Suprapubic skin (tissue), 4 donors: Measurements from ENCODE around the gene CHIC2. TPM values are rescaled to one million over a fixed set of nuclear protein-coding genes. Genes with fewer than 3 reads are reported as not detected.

Source experiments
- DNase-seq, 2 donors: peaks; one replicate each; pipeline ENCODE4 v3.0.0-alpha.2; 2019; ENCODE audit warnings: low spot score in 2 of 2
- H3K27ac ChIP-seq: fragments of 200-600 bp; sonication (generic); one replicate; pipeline ENCODE4 v1.5.1; 2019
- H3K27me3 ChIP-seq: fragments of 200-600 bp; sonication (generic); one replicate; pipeline ENCODE4 v1.5.1; 2019
- H3K36me3 ChIP-seq: fragments of 200-600 bp; sonication (generic); one replicate; pipeline ENCODE4 v1.5.1; 2019
- H3K4me1 ChIP-seq: fragments of 200-600 bp; sonication (generic); one replicate; pipeline ENCODE4 v1.5.1; 2019
- H3K4me3 ChIP-seq: fragments of 200-600 bp; sonication (generic); one replicate; pipeline ENCODE4 v1.5.1; 2019; ENCODE audit warnings: mild to moderate bottlenecking
- H3K9me3 ChIP-seq: fragments of 200-600 bp; sonication (generic); one replicate; pipeline ENCODE4 v1.5.1; 2019
- EP300 ChIP-seq: sonication (generic); formaldehyde crosslinking; IDR thresholded peaks from one replicate; pipeline ENCODE4 v1.6.1; 2017; ENCODE audit warnings: antibody characterized with exemption
- POLR2A ChIP-seq, 2 donors: fragments of 450-650 bp; IDR thresholded peaks; one replicate each; pipeline ENCODE4 v1.6.1; 2017; ENCODE audit warnings: antibody characterized with exemption in 2 of 2, mild to moderate bottlenecking in 2 of 2, moderate library complexity in 2 of 2
- POLR2AphosphoS5 ChIP-seq, 3 donors: sonication (generic); formaldehyde crosslinking; IDR thresholded peaks; one replicate each; pipeline ENCODE4 v1.6.1; 2017; ENCODE audit warnings: antibody characterized with exemption in 3 of 3
- WGBS: methylation state at CpG from one replicate; pipeline ENCODE4 v1.1.5; 2018; 5-methylcytosine and 5-hydroxymethylcytosine counted together
- total RNA-seq, 4 donors: library from RNA; depleted of rRNA; stranded (reverse); fragments of >200 nt; gene quantifications; one replicate each; pipeline ENCODE4 v1.1.0, GENCODE V29; 2016
- TF ChIP-seq, protein P1 (sequence below), 2 donors: fragments of 200-600 bp in 1 of 2; fragments of 450-650 bp in 1 of 2; sonication (generic) in 1 of 2; IDR thresholded peaks; one replicate each; pipeline ENCODE4 v1.5.1; 2016 to 2019; ENCODE audit warnings: antibody characterized with exemption in 2 of 2, mild to moderate bottlenecking in 1 of 2, moderate library complexity in 1 of 2

Gene CHIC2
- total RNA-seq, 4 donors from 2014 or later, result 33.3 to 60.3 (median 41.1) TPM

DNA sequence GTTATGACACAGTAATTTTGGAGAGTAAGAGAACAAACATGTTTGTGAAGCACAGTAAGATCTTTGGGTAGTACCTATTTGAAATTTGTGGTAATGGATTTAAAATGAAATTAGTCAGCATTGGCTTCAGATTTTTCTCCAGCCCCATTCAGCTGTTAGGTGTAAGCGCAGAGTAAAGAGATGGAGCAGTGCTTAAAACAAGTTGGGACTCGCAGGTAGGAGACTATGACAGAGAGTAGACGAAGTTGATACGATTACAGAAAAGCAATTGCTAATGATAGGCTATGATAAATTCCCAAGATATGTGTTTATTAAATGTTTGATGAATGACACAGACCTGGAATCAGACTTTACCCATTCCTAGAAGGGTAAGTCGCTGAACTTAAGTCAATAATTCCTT lies 72.6 kb downstream of the CHIC2 start:
- 58% methylated on average over 5 of the region's 5 CpGs for WGBS
- Histone ChIP-seq H3K27me3 (no peaks in the 10 kb centered on the region), H3K4me1 (peaks cover 3% of the 10 kb centered on the region), H3K27ac (no peak overlapping the region), H3K4me3 (no peak overlapping the region), H3K9me3 (no peaks in the 10 kb centered on the region), H3K36me3 (no peaks in the 10 kb centered on the region)
- no peak for DNase-seq
- no peak for TF ChIP-seq POLR2A (IDR thresholded peaks at IDR 0.05)
- no peak for TF ChIP-seq EP300
- TF ChIP-seq POLR2AphosphoS5 (IDR thresholded peaks at IDR 0.05), result no peak
- TF ChIP-seq, protein P1, sequence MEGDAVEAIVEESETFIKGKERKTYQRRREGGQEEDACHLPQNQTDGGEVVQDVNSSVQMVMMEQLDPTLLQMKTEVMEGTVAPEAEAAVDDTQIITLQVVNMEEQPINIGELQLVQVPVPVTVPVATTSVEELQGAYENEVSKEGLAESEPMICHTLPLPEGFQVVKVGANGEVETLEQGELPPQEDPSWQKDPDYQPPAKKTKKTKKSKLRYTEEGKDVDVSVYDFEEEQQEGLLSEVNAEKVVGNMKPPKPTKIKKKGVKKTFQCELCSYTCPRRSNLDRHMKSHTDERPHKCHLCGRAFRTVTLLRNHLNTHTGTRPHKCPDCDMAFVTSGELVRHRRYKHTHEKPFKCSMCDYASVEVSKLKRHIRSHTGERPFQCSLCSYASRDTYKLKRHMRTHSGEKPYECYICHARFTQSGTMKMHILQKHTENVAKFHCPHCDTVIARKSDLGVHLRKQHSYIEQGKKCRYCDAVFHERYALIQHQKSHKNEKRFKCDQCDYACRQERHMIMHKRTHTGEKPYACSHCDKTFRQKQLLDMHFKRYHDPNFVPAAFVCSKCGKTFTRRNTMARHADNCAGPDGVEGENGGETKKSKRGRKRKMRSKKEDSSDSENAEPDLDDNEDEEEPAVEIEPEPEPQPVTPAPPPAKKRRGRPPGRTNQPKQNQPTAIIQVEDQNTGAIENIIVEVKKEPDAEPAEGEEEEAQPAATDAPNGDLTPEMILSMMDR (IDR thresholded peaks at IDR 0.05), result no peak

DNA sequence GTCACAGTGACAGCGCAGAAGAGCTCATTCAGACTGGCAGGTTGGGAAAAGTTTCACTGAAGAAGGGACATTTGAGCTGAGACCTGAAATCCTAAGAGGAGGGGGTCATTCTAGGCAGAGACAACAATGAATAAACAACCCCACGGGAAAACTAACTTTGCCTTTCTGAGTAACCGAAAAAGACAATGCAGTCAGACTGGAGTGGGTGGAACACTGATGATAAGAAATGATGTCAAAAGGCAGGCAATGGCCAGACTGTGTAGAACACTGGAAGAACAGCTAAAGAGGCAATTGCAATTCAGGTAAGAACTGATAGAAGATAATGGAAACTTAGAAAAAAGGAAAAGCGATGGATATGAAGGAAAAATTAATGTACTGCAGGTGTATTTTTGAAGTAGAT lies 73.8 kb downstream of the CHIC2 start:
- Histone ChIP-seq H3K27ac (no peak overlapping the region), H3K9me3 (no peaks in the 10 kb centered on the region), H3K36me3 (no peaks in the 10 kb centered on the region), H3K27me3 (no peaks in the 10 kb centered on the region), H3K4me3 (no peak overlapping the region), H3K4me1 (peaks cover 3% of the 10 kb centered on the region)
- DNase-seq, result no peak
- TF ChIP-seq, protein P1 (IDR thresholded peaks at IDR 0.05), result no peak
- TF ChIP-seq EP300 (no peak), POLR2AphosphoS5 (IDR thresholded peaks at IDR 0.05) (no peak), POLR2A (IDR thresholded peaks at IDR 0.05) (no peak)
- 82% methylated on average over 4 of the region's 4 CpGs for WGBS

DNA sequence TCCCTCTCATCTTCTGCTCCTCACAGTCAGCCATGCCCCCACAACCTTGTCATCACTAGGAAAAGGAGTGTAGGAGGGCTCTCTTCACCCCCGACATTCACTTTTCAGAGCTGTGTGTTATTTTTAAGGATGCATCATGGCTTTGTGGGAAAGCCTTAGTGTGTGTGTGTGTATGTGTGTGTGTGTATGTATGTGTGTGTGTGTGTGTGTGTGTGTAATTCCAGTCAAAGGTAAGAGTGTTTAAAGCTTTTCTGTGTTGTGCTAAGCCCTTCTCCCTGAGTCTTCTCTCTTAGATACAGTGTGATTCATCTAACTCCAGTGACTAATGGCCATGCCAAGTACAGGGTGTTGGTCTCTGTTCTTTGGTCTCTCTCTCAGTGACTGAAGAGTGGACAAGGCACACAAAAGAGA lies 76.6 kb downstream of the CHIC2 start:
- WGBS, result 93% methylated on average over 1 of the region's 1 CpG
- H3K27ac ChIP-seq, result no peak overlapping the region
- no peak for TF ChIP-seq EP300
- TF ChIP-seq POLR2AphosphoS5 (IDR thresholded peaks at IDR 0.05), result no peak

DNA sequence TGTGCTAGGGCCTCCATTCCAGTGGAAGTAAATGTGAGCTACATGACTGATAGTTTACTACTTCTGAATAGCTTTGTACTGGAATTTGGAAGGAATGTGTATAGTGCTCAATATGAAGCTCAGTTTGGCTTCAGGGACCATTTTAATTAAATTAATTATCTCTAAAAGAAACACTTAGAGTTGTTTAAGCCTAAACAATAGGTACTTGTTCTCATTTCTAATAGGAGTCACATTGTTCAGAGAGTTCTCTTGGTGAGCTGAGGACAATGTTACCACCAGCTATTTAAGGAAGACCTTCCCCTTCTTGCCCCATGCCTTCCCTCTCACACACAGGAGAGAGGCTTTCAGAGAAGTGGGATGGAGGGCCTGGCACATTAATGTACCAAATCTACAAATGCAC lies 78.3 kb downstream of the CHIC2 start:
- H3K9me3 ChIP-seq, result no peaks in the 10 kb centered on the region
- H3K27me3 ChIP-seq, result no peaks in the 10 kb centered on the region
- H3K4me1 ChIP-seq, result peaks cover 4% of the 10 kb centered on the region
- no peaks in the 10 kb centered on the region for H3K36me3 ChIP-seq
- H3K4me3 ChIP-seq, result no peak overlapping the region
- TF ChIP-seq POLR2AphosphoS5 (IDR thresholded peaks at IDR 0.05), result no peak
- TF ChIP-seq EP300, result no peak
- DNase-seq, result no peak
- H3K27ac ChIP-seq, result no peak overlapping the region

More for the DNA sequence above, 76.6 kb downstream of the CHIC2 start:
- Histone ChIP-seq H3K4me1 (peaks cover 3% of the 10 kb centered on the region), H3K27me3 (no peaks in the 10 kb centered on the region), H3K4me3 (no peak overlapping the region), H3K36me3 (no peaks in the 10 kb centered on the region), H3K9me3 (no peaks in the 10 kb centered on the region)
- DNase-seq, result no peak

DNA sequence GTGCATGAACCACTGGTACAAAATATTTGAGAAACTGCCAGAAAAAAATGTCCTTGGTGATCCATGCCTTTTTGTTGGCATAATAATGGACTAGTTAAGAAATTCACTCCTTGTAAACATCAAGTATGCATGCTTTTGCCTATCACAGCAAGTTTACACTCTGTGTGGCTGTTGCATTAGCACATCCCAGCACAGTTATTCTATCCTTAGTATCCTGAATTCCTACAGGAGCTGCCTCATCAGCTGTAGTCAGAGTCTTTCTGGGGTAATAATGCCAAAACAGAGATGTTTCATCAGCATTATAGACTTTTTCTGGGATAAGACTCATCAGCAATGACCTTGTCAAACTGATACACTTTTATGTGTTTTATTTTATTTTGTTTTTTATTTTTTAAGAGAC lies 82.8 kb downstream of the CHIC2 start:
- no peak overlapping the region for H3K27ac ChIP-seq
- peaks cover 4% of the 10 kb centered on the region for H3K4me1 ChIP-seq
- H3K27me3 ChIP-seq, result no peaks in the 10 kb centered on the region
- no peak overlapping the region for H3K4me3 ChIP-seq
- no peak for DNase-seq
- H3K9me3 ChIP-seq, result no peaks in the 10 kb centered on the region
- no peaks in the 10 kb centered on the region for H3K36me3 ChIP-seq
- TF ChIP-seq POLR2A (IDR thresholded peaks at IDR 0.05), result no peak
- TF ChIP-seq POLR2AphosphoS5 (IDR thresholded peaks at IDR 0.05), result no peak
- TF ChIP-seq, protein P1 (IDR thresholded peaks at IDR 0.05), result no peak
- TF ChIP-seq EP300, result no peak

DNA sequence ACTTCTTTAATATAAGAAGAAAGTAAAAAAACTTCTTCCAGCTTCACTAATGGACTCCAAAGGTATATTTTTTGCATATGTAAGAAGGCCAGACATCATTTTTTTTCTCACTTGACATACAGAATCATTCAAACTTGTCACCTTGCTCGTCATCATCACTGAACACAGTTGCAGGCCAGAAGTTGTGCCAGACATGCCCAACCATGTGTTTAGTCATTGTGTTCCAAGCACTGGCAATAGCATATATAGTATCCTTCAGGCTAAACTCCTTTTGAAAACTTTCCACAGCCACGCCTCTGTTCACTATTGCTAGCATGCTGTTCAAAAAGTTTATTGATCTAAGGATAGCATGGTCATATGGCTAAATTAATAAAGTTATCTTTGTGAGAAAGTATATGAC lies 83.3 kb downstream of the CHIC2 start:
- WGBS, result 47% methylated on average over 2 of the region's 2 CpGs
- no peaks in the 10 kb centered on the region for H3K27me3 ChIP-seq
- peaks cover 4% of the 10 kb centered on the region for H3K4me1 ChIP-seq
- TF ChIP-seq POLR2AphosphoS5 (IDR thresholded peaks at IDR 0.05) (no peak), EP300 (no peak), POLR2A (IDR thresholded peaks at IDR 0.05) (no peak)
- TF ChIP-seq, protein P1 (IDR thresholded peaks at IDR 0.05), result no peak
- no peak for DNase-seq
- no peak overlapping the region for H3K27ac ChIP-seq
- no peaks in the 10 kb centered on the region for H3K36me3 ChIP-seq
- no peaks in the 10 kb centered on the region for H3K9me3 ChIP-seq
- no peak overlapping the region for H3K4me3 ChIP-seq
